SH-SY5Y (cell line): Measurements from ENCODE around the gene NOL7.

ENCODE experiments used
- GATA2 ChIP-seq: IDR thresholded peaks from 2 replicates; pipeline ENCODE4 v1.6.1; 2011; ENCODE audit warnings: mild to moderate bottlenecking, low read depth, low read length
- GATA3 ChIP-seq: IDR thresholded peaks from 2 replicates; pipeline ENCODE4 v1.6.1; 2011; ENCODE audit warnings: low read depth, mild to moderate bottlenecking, low read length, moderate library complexity

DNA sequence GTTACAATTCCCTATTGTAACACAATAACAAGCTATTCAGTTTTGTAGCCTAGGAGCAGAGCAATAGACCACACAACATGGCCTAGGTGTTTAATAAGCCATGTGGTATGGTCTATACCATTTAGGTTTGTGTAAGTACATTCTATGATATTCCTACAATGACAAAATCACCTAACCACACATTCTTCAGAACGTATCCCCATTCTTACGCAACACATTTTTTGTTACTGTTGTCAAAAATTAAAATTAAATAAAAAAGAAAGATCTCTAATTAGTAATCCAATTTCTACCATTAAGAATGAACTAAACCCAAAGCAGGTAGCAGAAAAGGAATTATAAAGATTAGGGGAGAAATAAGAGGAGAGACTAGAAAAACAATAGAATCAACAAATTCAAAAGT lies 52.5 kb downstream of the NOL7 start:
- TF ChIP-seq GATA2 (no peak), GATA3 (no peak)
